ENCODE data around the gene DMD. TPM values are rescaled to one million over a fixed set of nuclear protein-coding genes. Genes with fewer than 3 reads are reported as not detected.

The DMD gene
- total RNA-seq, 1 experiment from 2014 or later = 25.3 TPM

DNA sequence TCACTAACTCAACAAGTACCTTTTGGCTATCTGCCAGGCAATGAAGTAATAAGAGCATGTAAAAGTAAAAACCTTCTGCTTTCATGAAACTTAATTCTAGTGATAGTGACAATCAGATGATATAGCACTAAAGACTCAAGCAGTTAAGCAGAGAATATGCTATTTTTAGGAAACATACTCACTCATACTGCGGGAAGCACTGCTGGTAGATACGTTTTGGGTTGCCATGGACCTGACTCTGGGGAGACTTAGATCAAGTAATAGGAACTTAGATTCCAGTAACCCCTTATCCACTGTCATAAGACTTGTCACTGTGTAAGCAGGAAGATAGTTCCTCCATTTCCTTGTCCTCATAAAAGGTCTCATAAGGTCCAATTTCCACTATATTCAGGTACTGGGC, 386.3 kb downstream of the DMD start:
- Histone ChIP-seq H3K4me1 (replicated peaks; ENCODE audit: insufficient read depth) (no peaks in the 10 kb centered on the region), H3K27ac (no peak overlapping the region), H3F3A (ENCODE audit: insufficient read depth, low read depth) (no peaks in the 10 kb centered on the region), H3K36me3 (ENCODE audit: low read depth) (no peaks in the 10 kb centered on the region), H3K4me3 (no peak overlapping the region), H3K79me2 (ENCODE audit: low read depth) (no peaks in the 10 kb centered on the region), H3K9me2 (ENCODE audit: insufficient read depth) (no peaks in the 10 kb centered on the region), H4K20me1 (ENCODE audit: insufficient read depth) (no peaks in the 10 kb centered on the region), H3K27me3 (ENCODE audit: insufficient read depth, low read depth) (no peaks in the 10 kb centered on the region), H3K9me3 (ENCODE audit: insufficient read depth, low read depth) (no peaks in the 10 kb centered on the region), H3K4me2 (no peak overlapping the region), H2AFZ (no peak overlapping the region)
- POLR2A ChIA-PET (ENCODE audit: unreplicated experiment) = no interaction called here
- no TSS peak for BruUV-seq (replicated peaks)
- DNase-seq = no peak
- CTCF ChIA-PET = no interaction called here
- intact Hi-C loops (cut with micrococcal nuclease; ENCODE audit: unreplicated experiment) = no loop called here
- no peak for TF ChIP-seq EZH2 (IDR thresholded peaks at IDR 0.05; ENCODE audit: low read depth)
- TF ChIP-seq, protein P1, sequence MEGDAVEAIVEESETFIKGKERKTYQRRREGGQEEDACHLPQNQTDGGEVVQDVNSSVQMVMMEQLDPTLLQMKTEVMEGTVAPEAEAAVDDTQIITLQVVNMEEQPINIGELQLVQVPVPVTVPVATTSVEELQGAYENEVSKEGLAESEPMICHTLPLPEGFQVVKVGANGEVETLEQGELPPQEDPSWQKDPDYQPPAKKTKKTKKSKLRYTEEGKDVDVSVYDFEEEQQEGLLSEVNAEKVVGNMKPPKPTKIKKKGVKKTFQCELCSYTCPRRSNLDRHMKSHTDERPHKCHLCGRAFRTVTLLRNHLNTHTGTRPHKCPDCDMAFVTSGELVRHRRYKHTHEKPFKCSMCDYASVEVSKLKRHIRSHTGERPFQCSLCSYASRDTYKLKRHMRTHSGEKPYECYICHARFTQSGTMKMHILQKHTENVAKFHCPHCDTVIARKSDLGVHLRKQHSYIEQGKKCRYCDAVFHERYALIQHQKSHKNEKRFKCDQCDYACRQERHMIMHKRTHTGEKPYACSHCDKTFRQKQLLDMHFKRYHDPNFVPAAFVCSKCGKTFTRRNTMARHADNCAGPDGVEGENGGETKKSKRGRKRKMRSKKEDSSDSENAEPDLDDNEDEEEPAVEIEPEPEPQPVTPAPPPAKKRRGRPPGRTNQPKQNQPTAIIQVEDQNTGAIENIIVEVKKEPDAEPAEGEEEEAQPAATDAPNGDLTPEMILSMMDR (conservative IDR thresholded peaks at IDR 0.05) = no peak

DNA sequence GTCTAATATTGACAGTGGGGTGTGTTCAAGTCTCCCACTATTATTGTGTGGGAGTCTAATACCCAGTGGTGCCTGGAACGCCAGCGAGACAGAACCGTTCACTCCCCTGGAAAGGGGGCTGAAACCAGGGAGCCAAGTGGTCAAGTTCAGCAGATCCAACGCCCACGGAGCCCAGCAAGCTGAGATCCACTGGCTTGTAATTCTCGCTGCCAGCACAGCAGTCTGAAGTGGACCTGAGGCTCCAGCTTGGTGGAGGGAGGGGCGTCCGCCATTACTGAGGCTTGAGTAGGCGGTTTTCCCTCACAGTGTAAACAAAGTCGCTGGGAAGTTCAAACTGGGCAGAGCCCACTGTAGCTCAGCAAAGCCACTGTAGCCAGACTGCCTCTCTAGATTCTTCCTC, 407.3 kb downstream of the DMD start:
- Histone ChIP-seq H3K4me2 (no peak overlapping the region), H4K20me1 (ENCODE audit: insufficient read depth) (no peaks in the 10 kb centered on the region), H3K4me3 (no peak overlapping the region), H3K9me3 (ENCODE audit: insufficient read depth, low read depth) (no peaks in the 10 kb centered on the region), H3K27ac (no peak overlapping the region), H2AFZ (no peak overlapping the region), H3K27me3 (ENCODE audit: insufficient read depth, low read depth) (no peaks in the 10 kb centered on the region), H3K9me2 (ENCODE audit: insufficient read depth) (no peaks in the 10 kb centered on the region), H3K4me1 (replicated peaks; ENCODE audit: insufficient read depth) (no peaks in the 10 kb centered on the region), H3K36me3 (ENCODE audit: low read depth) (no peaks in the 10 kb centered on the region), H3K79me2 (ENCODE audit: low read depth) (no peaks in the 10 kb centered on the region), H3F3A (ENCODE audit: insufficient read depth, low read depth) (no peaks in the 10 kb centered on the region)
- no peak for DNase-seq
- intact Hi-C loops (cut with micrococcal nuclease; ENCODE audit: unreplicated experiment) = no loop called here
- CTCF ChIA-PET = no interaction called here
- POLR2A ChIA-PET (ENCODE audit: unreplicated experiment) = no interaction called here
- TF ChIP-seq EZH2 (IDR thresholded peaks at IDR 0.05; ENCODE audit: low read depth) = no peak
- TF ChIP-seq, protein P1 (conservative IDR thresholded peaks at IDR 0.05) = no peak
- no TSS peak for BruUV-seq (replicated peaks)

DNA sequence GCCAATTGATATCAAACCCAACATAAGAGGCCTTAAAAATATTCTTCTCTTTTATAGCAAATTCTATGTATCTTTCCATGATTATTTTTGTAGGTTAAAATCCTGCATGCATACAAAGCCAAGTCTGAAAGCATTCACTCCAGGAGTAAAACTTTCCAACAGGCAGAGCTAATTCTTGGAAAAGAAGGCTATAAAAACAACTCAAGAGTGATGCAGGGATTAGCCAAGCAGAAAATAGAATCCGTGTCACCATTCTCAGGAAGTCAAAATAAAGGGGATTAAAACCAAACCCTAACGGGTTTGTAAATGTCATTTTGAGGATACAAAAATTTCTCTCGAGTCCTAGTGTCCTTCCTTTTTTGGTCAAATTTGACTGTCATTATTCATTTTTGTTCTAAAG, 412.4 kb downstream of the DMD start:
- no peaks in the 10 kb centered on the region for H3K4me1 ChIP-seq (replicated peaks; ENCODE audit: insufficient read depth)
- H3K9me3 ChIP-seq (ENCODE audit: insufficient read depth, low read depth) = no peaks in the 10 kb centered on the region
- no peaks in the 10 kb centered on the region for H3K79me2 ChIP-seq (ENCODE audit: low read depth)
- no peaks in the 10 kb centered on the region for H4K20me1 ChIP-seq (ENCODE audit: insufficient read depth)
- no peak overlapping the region for H3K4me3 ChIP-seq
- H3K27me3 ChIP-seq (ENCODE audit: insufficient read depth, low read depth) = no peaks in the 10 kb centered on the region
- H3K27ac ChIP-seq = no peak overlapping the region
- TF ChIP-seq, protein P1 (conservative IDR thresholded peaks at IDR 0.05) = no peak
- no peaks in the 10 kb centered on the region for H3K9me2 ChIP-seq (ENCODE audit: insufficient read depth)
- H2AFZ ChIP-seq = no peak overlapping the region
- H3K36me3 ChIP-seq (ENCODE audit: low read depth) = no peaks in the 10 kb centered on the region
- H3F3A ChIP-seq (ENCODE audit: insufficient read depth, low read depth) = no peaks in the 10 kb centered on the region
- POLR2A ChIA-PET (ENCODE audit: unreplicated experiment) = no interaction called here
- DNase-seq = no peak
- intact Hi-C loops (cut with micrococcal nuclease; ENCODE audit: unreplicated experiment) = no loop called here
- CTCF ChIA-PET = no interaction called here
- no TSS peak for BruUV-seq (replicated peaks)
- H3K4me2 ChIP-seq = no peak overlapping the region
